HCT116 (cell line): ENCODE measurements around the gene CRY2. TPM values are rescaled to one million over a fixed set of nuclear protein-coding genes. Genes with fewer than 3 reads are reported as not detected.
A peak's percentile ranks its signal among the peaks of the same experiment; 100 is the strongest.

Experiments
- ATAC-seq: fragments of 200-7000 bp; cut with Tn5 transposase; 2 replicates; pipeline ENCODE4 v1.9.1; 2020; ENCODE audit warnings: mild to moderate bottlenecking, moderate library complexity
- BruUV-seq: library from RNA; stranded (reverse); fragments of 400-500 nt; replicated peaks from 2 replicates; lab custom pipeline; 2021; lab: Mats Ljungman, UMichigan
- CTCF ChIA-PET: fragments of 300-600 bp; sonication (Branson Sonifier 250); formaldehyde crosslinking; loops from one replicate; lab custom pipeline; 2021; ENCODE audit warnings: antibody characterized with exemption; lab: Charles Lee
- POLR2A ChIA-PET: fragments of 300-600, 350-600 bp; sonication (Branson Sonifier 250); formaldehyde crosslinking; loops from one replicate; lab custom pipeline; 2021; ENCODE audit warnings: antibody characterized with exemption; lab: Charles Lee
- RAD21 ChIA-PET, 2 experiments: fragments of 300-600 bp; sonication (Branson Sonifier 250); formaldehyde crosslinking; loops; one replicate each; lab custom pipeline; 2023; ENCODE audit warnings: low total read pairs in 2 of 2; ENCODE audit not compliant: uncharacterized antibody in 2 of 2, unreplicated experiment in 2 of 2, low non-redundant PET in 1 of 2; lab: Charles Lee
- DNase-seq: peaks from one replicate; pipeline ENCODE4 v3.0.0-alpha.2; 2010; ENCODE audit warnings: low read depth, low spot score
- H2AFZ ChIP-seq: fragments of 200-600 bp; shearing (Covaris generic), sonication (generic); 2 replicates; pipeline ENCODE4 v1.6.1; 2017; ENCODE audit warnings: low read depth, mixed run types, mixed read lengths, antibody characterized with exemption, low read length; ENCODE audit not compliant: poor library complexity, severe bottlenecking
- H3K27ac ChIP-seq: 2 replicates; pipeline ENCODE4 v1.5.1; 2012; ENCODE audit warnings: low read depth, low read length
- H3K27me3 ChIP-seq: fragments of 200-600 bp; sonication (generic); 2 replicates; pipeline ENCODE4 v1.6.1; 2016; ENCODE audit warnings: mixed run types, low read length, mixed read lengths; ENCODE audit not compliant: insufficient read depth
- H3K36me3 ChIP-seq, 2 experiments: fragments of 200-500 bp in 1 of 2; fragments of 200-600 bp in 1 of 2; sonication (Bioruptor generic) in 1 of 2; sonication (generic) in 1 of 2; 2 replicates each; pipeline versions ENCODE4 v1.5.1 to v1.6.1; 2014 to 2016; ENCODE audit warnings: low read length in 2 of 2, inconsistent platforms in 1 of 2, mixed read lengths in 1 of 2, mixed run types in 1 of 2; ENCODE audit not compliant: insufficient read depth in 2 of 2, control insufficient read depth in 1 of 2
- H3K4me1 ChIP-seq, 2 experiments: fragments of 200-600 bp in 1 of 2; sonication (generic) in 1 of 2; 2 replicates each; pipeline versions ENCODE4 v1.5.1 to v1.6.1; 2012 to 2017; ENCODE audit warnings: low read length in 2 of 2, inconsistent platforms in 1 of 2, mild to moderate bottlenecking in 1 of 2, mixed read lengths in 1 of 2, mixed run types in 1 of 2, moderate library complexity in 1 of 2; ENCODE audit not compliant: insufficient read depth in 2 of 2, control insufficient read depth in 1 of 2
- H3K4me2 ChIP-seq: fragments of 200-600 bp; sonication (generic); 2 replicates; pipeline ENCODE4 v1.6.1; 2017; ENCODE audit warnings: mixed run types, low read length, mixed read lengths
- H3K4me3 ChIP-seq, 2 experiments: fragments of 200-600 bp in 1 of 2; sonication (generic) in 1 of 2; replicated peaks in 1 of 2; 2 replicates each; pipeline ENCODE4 v1.5.1; 2011 to 2016; ENCODE audit warnings: low read length in 2 of 2, control low read depth in 1 of 2, low read depth in 1 of 2, mild to moderate bottlenecking in 1 of 2, mixed read lengths in 1 of 2, mixed run types in 1 of 2
- H3K79me2 ChIP-seq: fragments of 200-600 bp; sonication (generic); 2 replicates; pipeline ENCODE4 v1.6.1; 2017; ENCODE audit warnings: mild to moderate bottlenecking, mixed run types, low read length, moderate library complexity, mixed read lengths; ENCODE audit not compliant: insufficient read depth
- H3K9ac ChIP-seq: fragments of 200-600 bp; sonication (generic); 2 replicates; pipeline ENCODE4 v1.6.1; 2016; ENCODE audit warnings: low read length, mixed read lengths
- H3K9me2 ChIP-seq: fragments of 200-600 bp; sonication (generic), shearing (Covaris generic); 2 replicates; pipeline ENCODE4 v1.6.1; 2017; ENCODE audit warnings: mixed run types, mild to moderate bottlenecking, moderate library complexity; ENCODE audit not compliant: insufficient read depth
- H3K9me3 ChIP-seq, 2 experiments: fragments of 200-500 bp in 1 of 2; fragments of 200-600 bp in 1 of 2; sonication (Bioruptor generic) in 1 of 2; sonication (generic) in 1 of 2; 2 replicates each; pipeline ENCODE4 v1.6.1; 2014 to 2017; ENCODE audit warnings: low read length in 2 of 2, mixed read lengths in 2 of 2, inconsistent platforms in 1 of 2, low read depth in 1 of 2, mild to moderate bottlenecking in 1 of 2, mixed run types in 1 of 2, moderate library complexity in 1 of 2; ENCODE audit not compliant: control insufficient read depth in 1 of 2, insufficient read depth in 1 of 2
- H4K20me1 ChIP-seq: fragments of 200-600 bp; sonication (generic), shearing (Covaris generic); 2 replicates; pipeline ENCODE4 v1.6.1; 2017; ENCODE audit warnings: mixed run types, mild to moderate bottlenecking, moderate library complexity; ENCODE audit not compliant: insufficient read depth
- CEBPB ChIP-seq: IDR thresholded peaks from 2 replicates; pipeline ENCODE4 v1.6.1; 2012; ENCODE audit warnings: low read depth
- EZH2 ChIP-seq: fragments of 200-600 bp; sonication (generic); IDR thresholded peaks from 2 replicates; pipeline ENCODE4 v1.6.1; 2017; ENCODE audit warnings: antibody characterized with exemption, mixed run types
- FOSL1 ChIP-seq: IDR thresholded peaks from 2 replicates; pipeline ENCODE4 v1.6.1; 2012; ENCODE audit warnings: low read depth
- JUND ChIP-seq: IDR thresholded peaks from 2 replicates; pipeline ENCODE4 v1.6.1; 2012
- POLR2A ChIP-seq: IDR thresholded peaks from 2 replicates; pipeline ENCODE4 v1.7.0; 2011; ENCODE audit warnings: borderline replicate concordance; ENCODE audit not compliant: insufficient read depth, insufficient read length; ENCODE audit errors: extremely low read depth
- SIN3A ChIP-seq: IDR thresholded peaks from 2 replicates; pipeline ENCODE4 v1.6.1; 2012; ENCODE audit warnings: low read depth
- SRF ChIP-seq: IDR thresholded peaks from 2 replicates; pipeline ENCODE4 v1.6.1; 2012; ENCODE audit warnings: low read depth
- intact Hi-C: fragments of 100-400 bp; cut with micrococcal nuclease; formaldehyde crosslinking; loops from 2 replicates; pipeline ENCODE4 v1.10.0; 2022
- total RNA-seq: library from RNA; stranded (reverse); gene quantifications from one replicate; pipeline ENCODE4 v1.2.1, GENCODE V29; 2021; ENCODE audit not compliant: unreplicated experiment
- TF ChIP-seq, protein P1 (sequence below), 3 experiments: fragments of 200-600 bp in 1 of 3; sonication (generic) in 1 of 3; IDR thresholded peaks in 2 of 3; conservative IDR thresholded peaks in 1 of 3; 2 replicates each; pipeline ENCODE4 v1.5.1; 2012 to 2017; ENCODE audit warnings: low read depth in 2 of 3, low read length in 2 of 3, antibody characterized with exemption in 1 of 3, borderline replicate concordance in 1 of 3, control low read depth in 1 of 3, mild to moderate bottlenecking in 1 of 3, mixed read lengths in 1 of 3, mixed run types in 1 of 3, moderate library complexity in 1 of 3; ENCODE audit not compliant: insufficient read depth in 1 of 3
- TF ChIP-seq, protein P2 (sequence below): IDR thresholded peaks from 2 replicates; pipeline ENCODE4 v1.6.1; 2012
- TF ChIP-seq, protein P3 (sequence below): IDR thresholded peaks from 2 replicates; pipeline ENCODE4 v1.6.1; 2011; ENCODE audit warnings: mild to moderate bottlenecking, low read length, moderate library complexity; ENCODE audit not compliant: insufficient replicate concordance; ENCODE audit errors: extremely low read depth

The CRY2 gene
- total RNA-seq, 1 experiment from 2014 or later: 18.0 TPM

DNA sequence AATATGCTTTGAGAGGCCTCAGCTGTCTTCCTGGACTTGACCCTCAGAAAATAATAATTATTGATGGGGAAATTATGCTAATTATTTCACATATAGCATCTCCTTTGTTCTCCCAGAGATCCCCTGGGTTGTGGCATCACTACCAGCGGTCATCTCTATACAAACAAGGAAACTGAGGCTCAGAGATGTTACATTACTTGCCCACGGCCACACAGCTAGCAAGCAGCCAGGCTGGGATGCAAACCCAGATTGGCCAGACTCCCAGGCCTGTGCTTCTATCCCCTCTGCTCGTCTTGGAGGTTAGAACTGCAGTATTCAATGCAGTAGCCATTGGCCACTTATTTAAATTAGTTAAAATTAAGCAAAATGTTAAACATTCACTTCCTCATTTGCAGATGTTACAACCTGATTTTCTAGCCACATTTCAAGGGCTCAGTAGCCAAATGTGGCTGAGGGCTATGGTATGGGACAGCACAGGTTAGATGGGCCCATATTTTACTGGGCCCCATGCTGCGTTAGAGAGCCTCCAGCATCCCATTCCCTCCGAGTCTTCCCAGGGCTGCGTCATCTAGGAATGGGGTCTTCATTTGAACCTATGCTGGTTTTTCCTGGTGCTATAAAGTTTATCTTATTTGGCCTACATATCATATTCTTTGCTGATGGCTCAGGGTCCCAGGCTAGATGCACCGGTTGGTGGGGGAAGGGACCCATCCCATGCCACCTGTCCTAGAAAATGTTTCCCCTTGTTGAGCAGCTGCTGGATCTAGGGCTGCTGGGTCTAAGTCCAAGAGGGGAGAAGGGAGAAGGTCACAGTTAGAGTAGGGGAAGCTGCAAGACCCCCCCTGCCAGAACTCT, 40.1 kb upstream of the CRY2 start:
- Histone ChIP-seq H4K20me1 (no peaks in the 10 kb centered on the region), H3K9me2 (no peaks in the 10 kb centered on the region), H3K4me2 (peak overlapping the region; percentile 91; the same call in 1 of the 2 replicates), H2AFZ (no peak overlapping the region), H3K27ac (no peak overlapping the region), H3K4me3 (no peak overlapping the region), H3K79me2 (peaks cover 28% of the 10 kb centered on the region), H3K9ac (no peak overlapping the region), H3K36me3 (peaks cover 0 to 5% of the 10 kb centered on the region in 2 experiments; a peak in 3 of 4 replicates), H3K9me3 (no peaks in the 10 kb centered on the region), H3K27me3 (no peaks in the 10 kb centered on the region), H3K4me1 (peaks cover 18 to 31% of the 10 kb centered on the region in 2 experiments)
- BruUV-seq: no TSS peak
- no peak for ATAC-seq
- ChIA-PET POLR2A (no interaction called here), CTCF (no interaction called here), RAD21 (no interaction called here)
- intact Hi-C loops: no loop called here
- TF ChIP-seq EZH2: no peak
- TF ChIP-seq JUND: no peak
- TF ChIP-seq SRF: no peak
- DNase-seq: no peak

DNA sequence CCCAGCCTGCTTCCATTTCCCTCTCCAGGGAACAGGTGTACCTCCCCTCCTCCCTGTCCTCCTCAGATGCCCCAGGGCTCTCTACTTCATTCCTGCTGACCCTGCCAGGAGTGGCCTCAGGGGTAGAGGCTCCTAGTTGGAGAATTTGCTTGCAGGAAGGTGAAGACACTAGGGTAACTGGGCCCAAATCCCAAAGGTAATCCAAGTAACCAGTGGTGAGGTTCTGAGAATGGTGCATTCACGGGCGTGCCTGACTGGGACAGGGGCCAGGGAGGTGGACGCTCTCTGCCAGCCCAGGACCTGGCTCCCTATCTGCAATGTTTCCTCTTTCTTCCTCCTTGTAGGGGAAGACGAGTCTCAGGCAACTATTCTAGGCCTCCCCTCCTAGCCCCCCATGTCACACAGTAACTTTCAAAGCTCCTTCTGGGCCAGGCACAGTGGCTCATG, 39.5 kb upstream of the CRY2 start:
- no peak for ATAC-seq
- DNase-seq: no peak
- H3K9ac ChIP-seq: no peak overlapping the region
- POLR2A ChIA-PET: no interaction called here
- no peak overlapping the region for H2AFZ ChIP-seq
- peaks cover 28% of the 10 kb centered on the region for H3K79me2 ChIP-seq
- no peaks in the 10 kb centered on the region for H4K20me1 ChIP-seq
- BruUV-seq: no TSS peak
- peaks cover 18 to 27% of the 10 kb centered on the region in 2 experiments for H3K4me1 ChIP-seq
- RAD21 ChIA-PET: no interaction called here
- intact Hi-C loops: no loop called here
- H3K27me3 ChIP-seq: no peaks in the 10 kb centered on the region
- H3K4me3 ChIP-seq: no peak overlapping the region
- no peaks in the 10 kb centered on the region for H3K9me2 ChIP-seq
- no peak overlapping the region for H3K4me2 ChIP-seq
- H3K36me3 ChIP-seq: peaks cover 0 to 5% of the 10 kb centered on the region in 2 experiments; a peak in 3 of 4 replicates
- CTCF ChIA-PET: no interaction called here
- H3K27ac ChIP-seq: no peak overlapping the region
- no peaks in the 10 kb centered on the region for H3K9me3 ChIP-seq
- TF ChIP-seq, protein P1, sequence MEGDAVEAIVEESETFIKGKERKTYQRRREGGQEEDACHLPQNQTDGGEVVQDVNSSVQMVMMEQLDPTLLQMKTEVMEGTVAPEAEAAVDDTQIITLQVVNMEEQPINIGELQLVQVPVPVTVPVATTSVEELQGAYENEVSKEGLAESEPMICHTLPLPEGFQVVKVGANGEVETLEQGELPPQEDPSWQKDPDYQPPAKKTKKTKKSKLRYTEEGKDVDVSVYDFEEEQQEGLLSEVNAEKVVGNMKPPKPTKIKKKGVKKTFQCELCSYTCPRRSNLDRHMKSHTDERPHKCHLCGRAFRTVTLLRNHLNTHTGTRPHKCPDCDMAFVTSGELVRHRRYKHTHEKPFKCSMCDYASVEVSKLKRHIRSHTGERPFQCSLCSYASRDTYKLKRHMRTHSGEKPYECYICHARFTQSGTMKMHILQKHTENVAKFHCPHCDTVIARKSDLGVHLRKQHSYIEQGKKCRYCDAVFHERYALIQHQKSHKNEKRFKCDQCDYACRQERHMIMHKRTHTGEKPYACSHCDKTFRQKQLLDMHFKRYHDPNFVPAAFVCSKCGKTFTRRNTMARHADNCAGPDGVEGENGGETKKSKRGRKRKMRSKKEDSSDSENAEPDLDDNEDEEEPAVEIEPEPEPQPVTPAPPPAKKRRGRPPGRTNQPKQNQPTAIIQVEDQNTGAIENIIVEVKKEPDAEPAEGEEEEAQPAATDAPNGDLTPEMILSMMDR (IDR thresholded peaks at IDR 0.05 in 2 of 3, conservative IDR thresholded peaks at IDR 0.05 in 1 of 3; ENCODE audit: borderline replicate concordance in 1 of 3, insufficient read depth in 1 of 3, low read depth in 2 of 3, low read length in 2 of 3): no peak
- TF ChIP-seq CEBPB (no peak), SIN3A (no peak), FOSL1 (no peak), JUND (no peak), EZH2 (no peak), POLR2A (no peak)
- TF ChIP-seq, protein P2, sequence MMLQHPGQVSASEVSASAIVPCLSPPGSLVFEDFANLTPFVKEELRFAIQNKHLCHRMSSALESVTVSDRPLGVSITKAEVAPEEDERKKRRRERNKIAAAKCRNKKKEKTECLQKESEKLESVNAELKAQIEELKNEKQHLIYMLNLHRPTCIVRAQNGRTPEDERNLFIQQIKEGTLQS: no peak
- TF ChIP-seq, protein P3, sequence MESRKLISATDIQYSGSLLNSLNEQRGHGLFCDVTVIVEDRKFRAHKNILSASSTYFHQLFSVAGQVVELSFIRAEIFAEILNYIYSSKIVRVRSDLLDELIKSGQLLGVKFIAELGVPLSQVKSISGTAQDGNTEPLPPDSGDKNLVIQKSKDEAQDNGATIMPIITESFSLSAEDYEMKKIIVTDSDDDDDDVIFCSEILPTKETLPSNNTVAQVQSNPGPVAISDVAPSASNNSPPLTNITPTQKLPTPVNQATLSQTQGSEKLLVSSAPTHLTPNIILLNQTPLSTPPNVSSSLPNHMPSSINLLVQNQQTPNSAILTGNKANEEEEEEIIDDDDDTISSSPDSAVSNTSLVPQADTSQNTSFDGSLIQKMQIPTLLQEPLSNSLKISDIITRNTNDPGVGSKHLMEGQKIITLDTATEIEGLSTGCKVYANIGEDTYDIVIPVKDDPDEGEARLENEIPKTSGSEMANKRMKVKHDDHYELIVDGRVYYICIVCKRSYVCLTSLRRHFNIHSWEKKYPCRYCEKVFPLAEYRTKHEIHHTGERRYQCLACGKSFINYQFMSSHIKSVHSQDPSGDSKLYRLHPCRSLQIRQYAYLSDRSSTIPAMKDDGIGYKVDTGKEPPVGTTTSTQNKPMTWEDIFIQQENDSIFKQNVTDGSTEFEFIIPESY: no peak
